Calu3 (cell line): Measurements from ENCODE around the gene BCL2L13. TPM values are rescaled to one million over a fixed set of nuclear protein-coding genes. Genes with fewer than 3 reads are reported as not detected.

Experiments used
- BruUV-seq: library from RNA; stranded (reverse); fragments of 400-500 nt; replicated peaks from 2 replicates; lab custom pipeline; 2021; lab: Mats Ljungman, UMichigan
- CTCF ChIA-PET: fragments of 300-600 bp; sonication (Branson Sonifier 250); formaldehyde crosslinking; loops from one replicate; lab custom pipeline; 2022; ENCODE audit warnings: antibody characterized with exemption; lab: Charles Lee
- DNase-seq: peaks from one replicate; pipeline ENCODE4 v3.0.0; 2022
- H3K27ac Mint-ChIP-seq: one replicate; pipeline ENCODE4 v1.8.0; 2022; ENCODE audit warnings: mixed read lengths; ENCODE audit not compliant: unreplicated experiment
- H3K27me3 Mint-ChIP-seq: one replicate; pipeline ENCODE4 v1.8.0; 2022; ENCODE audit warnings: mixed read lengths; ENCODE audit not compliant: unreplicated experiment
- H3K36me3 Mint-ChIP-seq: one replicate; pipeline ENCODE4 v1.8.0; 2022; ENCODE audit warnings: mild to moderate bottlenecking, moderate library complexity, mixed read lengths; ENCODE audit not compliant: insufficient read depth, unreplicated experiment
- H3K4me1 Mint-ChIP-seq: one replicate; pipeline ENCODE4 v1.8.0; 2022; ENCODE audit warnings: mild to moderate bottlenecking, low read depth, mixed read lengths; ENCODE audit not compliant: unreplicated experiment
- H3K4me3 Mint-ChIP-seq: one replicate; pipeline ENCODE4 v1.8.0; 2022; ENCODE audit warnings: mild to moderate bottlenecking, low read depth, moderate library complexity, mixed read lengths; ENCODE audit not compliant: unreplicated experiment
- H3K9me3 Mint-ChIP-seq: one replicate; pipeline ENCODE4 v1.8.0; 2022; ENCODE audit warnings: low read depth, mixed read lengths; ENCODE audit not compliant: unreplicated experiment
- CTCF ChIP-seq: fragments of 200-600 bp; IDR thresholded peaks from one replicate; pipeline ENCODE4 v1.8.0; 2022; ENCODE audit warnings: antibody characterized with exemption; ENCODE audit not compliant: unreplicated experiment
- intact Hi-C: fragments of 100-400 bp; cut with micrococcal nuclease; formaldehyde crosslinking; loops from one replicate; pipeline ENCODE4 v1.10.0; 2022; ENCODE audit not compliant: unreplicated experiment
- total RNA-seq: library from RNA; stranded (reverse); gene quantifications from 2 replicates; pipeline ENCODE4 v1.2.3, GENCODE V29; 2022

The BCL2L13 gene
- total RNA-seq, 1 experiment from 2014 or later, result 49.3 TPM

- CTCF ChIA-PET, result no interaction called here
- no TSS peak for BruUV-seq
- no peak overlapping the region for H3K27ac Mint-ChIP-seq
- no peak for TF ChIP-seq CTCF
- DNase-seq, result no peak
- H3K4me3 Mint-ChIP-seq, result no peak overlapping the region
- H3K36me3 Mint-ChIP-seq, result peaks cover 30% of the 10 kb centered on the region
- no peaks in the 10 kb centered on the region for H3K9me3 Mint-ChIP-seq
- no peaks in the 10 kb centered on the region for H3K4me1 Mint-ChIP-seq
- intact Hi-C loops, result no loop called here
- H3K27me3 Mint-ChIP-seq, result no peaks in the 10 kb centered on the region
Observed at GRCh38 chr22:17726928-17727897, 88.7 kb downstream of the BCL2L13 start.

DNA sequence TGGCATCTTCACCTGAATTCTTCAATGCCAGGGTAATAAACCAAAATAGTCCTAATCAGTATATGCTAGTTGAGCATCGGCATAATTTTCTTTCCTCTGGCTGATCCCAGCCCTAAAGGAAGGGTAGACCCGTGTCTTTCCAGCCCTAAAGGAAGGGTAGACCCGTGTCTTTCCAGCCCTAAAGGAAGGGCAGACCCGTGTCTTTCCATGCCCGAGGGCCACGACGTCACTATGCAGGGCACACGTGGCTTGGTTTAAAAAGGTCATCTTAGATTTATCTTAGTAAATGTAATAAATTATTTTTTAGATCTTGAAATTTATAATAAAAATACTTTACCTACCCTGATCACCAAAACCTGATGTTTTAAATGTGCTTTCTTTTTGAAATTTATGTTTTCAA is 90.2 kb downstream of the BCL2L13 start:
- no peak for DNase-seq
- Mint-ChIP-seq H3K27me3 (no peaks in the 10 kb centered on the region), H3K9me3 (no peaks in the 10 kb centered on the region), H3K4me3 (no peak overlapping the region), H3K36me3 (peaks cover 41% of the 10 kb centered on the region), H3K27ac (peak overlapping the region; percentile 19), H3K4me1 (no peaks in the 10 kb centered on the region)
- intact Hi-C loops, result no loop called here
- CTCF ChIA-PET, result no interaction called here
- TSS peak; percentile 44 for BruUV-seq
- no peak for TF ChIP-seq CTCF

DNA sequence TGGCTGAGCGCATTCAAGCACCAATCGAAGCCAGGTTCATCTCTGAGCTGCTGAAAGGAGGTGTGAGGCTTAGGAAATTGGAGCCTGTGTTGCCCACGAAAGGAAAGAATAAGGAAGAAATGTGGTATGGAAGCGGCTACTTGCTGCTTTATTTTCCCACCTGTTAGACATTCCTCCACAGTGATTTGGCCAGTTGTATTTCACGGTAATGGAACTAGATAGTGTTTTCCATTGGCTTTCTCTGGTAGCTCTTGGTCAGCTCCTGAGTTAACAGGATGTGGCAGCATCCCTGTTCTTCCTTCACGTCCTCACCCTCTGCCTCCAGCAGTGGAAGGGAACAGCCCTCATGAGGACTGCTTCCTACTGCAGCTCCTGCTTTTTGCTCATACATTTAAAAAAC is 91.0 kb downstream of the BCL2L13 start:
- peak overlapping the region; percentile 19 for H3K27ac Mint-ChIP-seq
- no TSS peak for BruUV-seq
- intact Hi-C loops, result no loop called here
- H3K4me3 Mint-ChIP-seq, result no peak overlapping the region
- H3K27me3 Mint-ChIP-seq, result no peaks in the 10 kb centered on the region
- H3K4me1 Mint-ChIP-seq, result no peaks in the 10 kb centered on the region
- CTCF ChIA-PET, result interaction anchor here (0.5 kb wide), 1 partner anchor 14 kb away, joined by 3 read pairs; no protein-coding TSS in a partner anchor
- no peak for DNase-seq
- peaks cover 43% of the 10 kb centered on the region for H3K36me3 Mint-ChIP-seq
- TF ChIP-seq CTCF, result no peak
- H3K9me3 Mint-ChIP-seq, result no peaks in the 10 kb centered on the region

GRCh38 chr22:17732251-17732854 is 93.8 kb downstream of the BCL2L13 start:
- DNase-seq, result no peak
- CTCF ChIA-PET, result interaction anchor here (0.9 to 1.1 kb wide), 2 partner anchors 10 to 12 kb away, joined by 4 read pairs; no protein-coding TSS in a partner anchor
- no peaks in the 10 kb centered on the region for H3K4me1 Mint-ChIP-seq
- intact Hi-C loops, result no loop called here
- H3K36me3 Mint-ChIP-seq, result peaks cover 44% of the 10 kb centered on the region
- H3K27ac Mint-ChIP-seq, result peak overlapping the region; percentile 9
- BruUV-seq, result no TSS peak
- H3K9me3 Mint-ChIP-seq, result no peaks in the 10 kb centered on the region
- no peaks in the 10 kb centered on the region for H3K27me3 Mint-ChIP-seq
- no peak overlapping the region for H3K4me3 Mint-ChIP-seq
- no peak for TF ChIP-seq CTCF
